ENCODE data around the gene ERBB3. TPM values are rescaled to one million over a fixed set of nuclear protein-coding genes. Genes with fewer than 3 reads are reported as not detected.
A peak's percentile ranks its signal among the peaks of the same experiment; 100 is the strongest.
"Not testable (repeated sequence)": the region's sequence is repeated elsewhere in the genome, so short reads cannot be mapped to it uniquely, and the experiment has no call there.

The ERBB3 gene
- total RNA-seq: 2.8 TPM
- long read RNA-seq, full-length matches to known transcripts: 1 of 1 reads
- long read RNA-seq, partial matches to known transcripts: 0 of 1 reads
- long read RNA-seq, other reads (novel, unspliced or antisense): 0 of 1 reads

GRCh38 chr12:56079723-56080555, at the start of gene ERBB3:
TSS of gene ERBB3 (plus strand) at chr12:56080165. CDS start at chr12:56080301, 136 bp downstream.
- ATAC-seq: peak; percentile 87
- DNase-seq (ENCODE audit: missing footprints): peak; percentile 85
- intact Hi-C loops (cut with DNase I): loop anchor here (1.0 kb wide), 2 partner anchors 24 to 36 kb away; partner anchors contain the start of genes PA2G4 and RPL41

GRCh38 chr12:56031987-56032386, 48.0 kb upstream of the ERBB3 start:
- intact Hi-C loops (cut with DNase I): no loop called here
- ATAC-seq: no peak
- no peak for DNase-seq (ENCODE audit: missing footprints)

- intact Hi-C loops (cut with DNase I): no loop called here
- ATAC-seq: no peak
- no peak for DNase-seq (ENCODE audit: missing footprints)
These were observed 45.2 kb upstream of the ERBB3 start for GRCh38 chr12:56034586-56035332.

- no peak for DNase-seq (ENCODE audit: missing footprints)
- intact Hi-C loops (cut with DNase I): no loop called here
- ATAC-seq: no peak
These were observed 42.8 kb upstream of the ERBB3 start for GRCh38 chr12:56037161-56037560.

- intact Hi-C loops (cut with DNase I): no loop called here
- no peak for DNase-seq (ENCODE audit: missing footprints)
- ATAC-seq: no peak
These were observed 41.8 kb upstream of the ERBB3 start for GRCh38 chr12:56038022-56038655.

- intact Hi-C loops (cut with DNase I): loop anchor here (2.0 to 5.0 kb wide), 2 partner anchors 43 to 77 kb away; partner anchors contain the start of genes RPL41, SUOX and ZC3H10
- no peak for DNase-seq (ENCODE audit: missing footprints)
- no peak for ATAC-seq
These were observed 39.8 kb upstream of the ERBB3 start for GRCh38 chr12:56040151-56040550.

GRCh38 chr12:56040963-56041551, 38.9 kb upstream of the ERBB3 start:
- ATAC-seq (no peak), DNase-seq (ENCODE audit: missing footprints) (no peak)
- intact Hi-C loops (cut with DNase I): loop anchor here (2.0 to 5.0 kb wide), 2 partner anchors 44 to 76 kb away; partner anchors contain the start of genes RPL41, SUOX and ZC3H10

- intact Hi-C loops (cut with DNase I): loop anchor here (2.0 to 5.0 kb wide), 2 partner anchors 45 to 76 kb away; partner anchors contain the start of genes RPL41, SUOX and ZC3H10
These were observed 38.2 kb upstream of the ERBB3 start, which contains the start of gene RPS26 for GRCh38 chr12:56041552-56042429. TSS of gene RPS26 (plus strand) at chr12:56041918. CDS start at chr12:56042167, 249 bp downstream.

GRCh38 chr12:56042430-56042813, 37.5 kb upstream of the ERBB3 start:
- ATAC-seq; DNase-seq (ENCODE audit: missing footprints): not testable (repeated sequence)
- intact Hi-C loops (cut with DNase I): loop anchor here (5.0 kb wide), 1 partner anchor 75 kb away; the partner anchor contains the start of genes RPL41 and ZC3H10

More at GRCh38 chr12:56041552-56042429, 38.2 kb upstream of the ERBB3 start, which contains the start of gene RPS26:
- DNase-seq (ENCODE audit: missing footprints) (peak; percentile 97), ATAC-seq (peak; percentile 97)

- DNase-seq (ENCODE audit: missing footprints) (no peak), ATAC-seq (no peak)
- intact Hi-C loops (cut with DNase I): loop anchor here (5.0 kb wide), 1 partner anchor 74 kb away; the partner anchor contains the start of genes RPL41 and ZC3H10
These were observed 37.1 kb upstream of the ERBB3 start for GRCh38 chr12:56042843-56043242.

GRCh38 chr12:56046027-56046780, 33.8 kb upstream of the ERBB3 start:
- ATAC-seq (no peak), DNase-seq (ENCODE audit: missing footprints) (no peak)
- intact Hi-C loops (cut with DNase I): no loop called here

- DNase-seq (ENCODE audit: missing footprints): no peak
- intact Hi-C loops (cut with DNase I): no loop called here
- no peak for ATAC-seq
These were observed 26.5 kb upstream of the ERBB3 start for GRCh38 chr12:56053407-56053893.

- intact Hi-C loops (cut with DNase I); ATAC-seq; DNase-seq (ENCODE audit: missing footprints): not testable (repeated sequence)
These were observed 20.0 kb upstream of the ERBB3 start for GRCh38 chr12:56059964-56060363.

- ATAC-seq (no peak), DNase-seq (ENCODE audit: missing footprints) (no peak)
- intact Hi-C loops (cut with DNase I): no loop called here
These were observed 18.0 kb upstream of the ERBB3 start for GRCh38 chr12:56061982-56062381.

GRCh38 chr12:56062996-56063395, 17.0 kb upstream of the ERBB3 start:
- no peak for ATAC-seq

GRCh38 chr12:56071648-56072047, 8.3 kb upstream of the ERBB3 start:
- DNase-seq (ENCODE audit: missing footprints) (no peak), ATAC-seq (no peak)
- intact Hi-C loops (cut with DNase I): no loop called here

More at GRCh38 chr12:56062996-56063395, 17.0 kb upstream of the ERBB3 start:
- intact Hi-C loops (cut with DNase I): no loop called here
- no peak for DNase-seq (ENCODE audit: missing footprints)

Measured in Right ventricle myocardium inferior (tissue), 1 donor.